WTC11 (cell line): ENCODE measurements around the gene HSF5. TPM values are rescaled to one million over a fixed set of nuclear protein-coding genes. Genes with fewer than 3 reads are reported as not detected.

Experiments
- ATAC-seq: fragments of 200-7000 bp; cut with Tn5 transposase; 2 replicates; pipeline ENCODE4 v1.10.0; 2021; ENCODE audit warnings: mild to moderate bottlenecking, moderate library complexity
- CTCF ChIA-PET: fragments of 300-600 bp; sonication (Branson Sonifier 250); formaldehyde crosslinking; loops from one replicate; lab custom pipeline; 2021; ENCODE audit warnings: antibody characterized with exemption; lab: Charles Lee
- POLR2A ChIA-PET: fragments of 350-600 bp; sonication (Branson Sonifier 250); formaldehyde crosslinking; loops from one replicate; lab custom pipeline; 2021; ENCODE audit warnings: antibody characterized with exemption; lab: Charles Lee
- DNase-seq: peaks from one replicate; pipeline ENCODE4 v3.0.0; 2021; ENCODE audit warnings: low spot score
- H3K27ac Mint-ChIP-seq: 2 replicates; pipeline ENCODE4 v1.8.0; 2021; ENCODE audit warnings: mixed read lengths
- H3K27me3 Mint-ChIP-seq: 2 replicates; pipeline ENCODE4 v1.8.0; 2021; ENCODE audit warnings: low read depth, mild to moderate bottlenecking, moderate library complexity, mixed read lengths
- H3K36me3 Mint-ChIP-seq: 2 replicates; pipeline ENCODE4 v1.8.0; 2021; ENCODE audit warnings: mixed read lengths
- H3K4me1 Mint-ChIP-seq: 2 replicates; pipeline ENCODE4 v1.8.0; 2022; ENCODE audit warnings: mixed read lengths
- H3K4me3 Mint-ChIP-seq: 2 replicates; pipeline ENCODE4 v1.8.0; 2021; ENCODE audit warnings: mild to moderate bottlenecking, moderate library complexity, mixed read lengths
- H3K9me3 Mint-ChIP-seq: 2 replicates; pipeline ENCODE4 v1.8.0; 2021; ENCODE audit warnings: mixed read lengths
- CREM ChIP-seq: sonication (generic); formaldehyde crosslinking; IDR thresholded peaks from 2 replicates; pipeline ENCODE4 v1.8.1; 2022; ENCODE audit warnings: mild to moderate bottlenecking, missing genetic modification reagents, moderate library complexity
- EMX1 ChIP-seq: fragments of 250-450 bp; sonication (Bioruptor Pico); IDR thresholded peaks from 2 replicates; pipeline ENCODE4 v1.8.0; 2021; ENCODE audit warnings: mild to moderate bottlenecking
- FOXK1 ChIP-seq: sonication (generic); formaldehyde crosslinking; IDR thresholded peaks from 2 replicates; pipeline ENCODE4 v1.8.0; 2022; ENCODE audit warnings: mild to moderate bottlenecking, moderate library complexity, missing genetic modification reagents
- GRHL2 ChIP-seq: fragments of 250-450 bp; sonication (Bioruptor Pico); IDR thresholded peaks from 2 replicates; pipeline ENCODE4 v1.8.0; 2022; ENCODE audit warnings: mild to moderate bottlenecking, moderate library complexity; ENCODE audit not compliant: insufficient replicate concordance, severe bottlenecking
- JAZF1 ChIP-seq: fragments of 250-450 bp; sonication (Bioruptor Pico); IDR thresholded peaks from 2 replicates; pipeline ENCODE4 v1.9.0; 2021; ENCODE audit warnings: moderate library complexity, mild to moderate bottlenecking, inconsistent platforms
- JUN ChIP-seq: sonication (generic); formaldehyde crosslinking; IDR thresholded peaks from 2 replicates; pipeline ENCODE4 v1.8.0; 2023; ENCODE audit warnings: mild to moderate bottlenecking, missing genetic modification reagents
- NR1H2 ChIP-seq: sonication (generic); formaldehyde crosslinking; IDR thresholded peaks from 2 replicates; pipeline ENCODE4 v1.9.0; 2021; ENCODE audit warnings: mild to moderate bottlenecking, moderate library complexity, missing genetic modification reagents
- TCF7 ChIP-seq: sonication (generic); formaldehyde crosslinking; IDR thresholded peaks from 2 replicates; pipeline ENCODE4 v1.8.0; 2022; ENCODE audit warnings: mild to moderate bottlenecking, low read depth, missing genetic modification reagents, moderate library complexity
- ZNF219 ChIP-seq: sonication (generic); formaldehyde crosslinking; IDR thresholded peaks from 2 replicates; pipeline ENCODE4 v1.8.0; 2023; ENCODE audit warnings: missing genetic modification reagents, mild to moderate bottlenecking, borderline replicate concordance
- ZNF281 ChIP-seq: sonication (generic); formaldehyde crosslinking; IDR thresholded peaks from 2 replicates; pipeline ENCODE4 v1.8.0; 2023; ENCODE audit warnings: mild to moderate bottlenecking, missing genetic modification reagents
- ZNF317 ChIP-seq: sonication (generic); formaldehyde crosslinking; IDR thresholded peaks from 2 replicates; pipeline ENCODE4 v1.8.1; 2023; ENCODE audit warnings: low read depth, mild to moderate bottlenecking, moderate library complexity, missing genetic modification reagents, borderline replicate concordance
- ZNF671 ChIP-seq: fragments of 250-450 bp; sonication (Bioruptor Pico); IDR thresholded peaks from 2 replicates; pipeline ENCODE4 v1.8.0; 2021; ENCODE audit warnings: mild to moderate bottlenecking
- total RNA-seq: library from RNA; stranded (reverse); gene quantifications from 3 replicates; pipeline ENCODE4 v1.2.3, GENCODE V29; 2021
- TF ChIP-seq, protein P1 (sequence below): sonication (generic); formaldehyde crosslinking; conservative IDR thresholded peaks from 2 replicates; pipeline ENCODE4 v1.8.1; 2023; ENCODE audit warnings: mild to moderate bottlenecking, low read depth, missing genetic modification reagents, moderate library complexity
- TF ChIP-seq, protein P2 (sequence below): sonication (generic); formaldehyde crosslinking; IDR thresholded peaks from 2 replicates; pipeline ENCODE4 v1.8.0; 2022; ENCODE audit warnings: missing genetic modification reagents
- TF ChIP-seq, protein P3 (sequence below): sonication (generic); formaldehyde crosslinking; IDR thresholded peaks from 2 replicates; pipeline ENCODE4 v1.8.1; 2022; ENCODE audit warnings: mild to moderate bottlenecking, missing genetic modification reagents, moderate library complexity, borderline replicate concordance
- TF ChIP-seq, protein P4 (sequence below): sonication (generic); formaldehyde crosslinking; IDR thresholded peaks from 2 replicates; pipeline ENCODE4 v1.8.1; 2023; ENCODE audit warnings: mild to moderate bottlenecking, missing genetic modification reagents
- TF ChIP-seq, protein P5 (sequence below): sonication (generic); formaldehyde crosslinking; IDR thresholded peaks from 2 replicates; pipeline ENCODE4 v1.8.0; 2023; ENCODE audit warnings: missing genetic modification reagents

The HSF5 gene
- total RNA-seq, 1 experiment from 2014 or later: 0.09 TPM

DNA sequence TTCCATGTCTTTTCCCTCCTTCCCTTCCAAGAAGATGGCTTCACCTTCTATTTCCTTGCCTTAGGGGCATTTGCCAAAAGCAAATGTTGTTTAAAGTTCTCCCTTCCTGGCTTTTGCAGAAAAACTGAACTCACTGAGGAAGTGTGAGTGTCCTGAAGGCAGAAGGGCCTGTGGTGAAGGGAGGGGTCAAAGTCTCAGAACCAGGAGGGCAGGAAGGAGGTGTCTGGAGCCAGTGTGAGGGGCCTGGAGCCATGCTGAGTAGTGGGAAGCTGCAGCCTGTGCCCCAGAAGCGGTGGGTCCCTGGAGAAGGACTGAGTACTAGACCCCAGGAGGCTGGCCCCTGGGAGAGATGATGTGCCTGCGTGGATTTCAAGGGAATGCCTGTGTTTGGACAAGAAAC lies 112.4 kb downstream of the HSF5 start (continued):
- TF ChIP-seq, protein P1, sequence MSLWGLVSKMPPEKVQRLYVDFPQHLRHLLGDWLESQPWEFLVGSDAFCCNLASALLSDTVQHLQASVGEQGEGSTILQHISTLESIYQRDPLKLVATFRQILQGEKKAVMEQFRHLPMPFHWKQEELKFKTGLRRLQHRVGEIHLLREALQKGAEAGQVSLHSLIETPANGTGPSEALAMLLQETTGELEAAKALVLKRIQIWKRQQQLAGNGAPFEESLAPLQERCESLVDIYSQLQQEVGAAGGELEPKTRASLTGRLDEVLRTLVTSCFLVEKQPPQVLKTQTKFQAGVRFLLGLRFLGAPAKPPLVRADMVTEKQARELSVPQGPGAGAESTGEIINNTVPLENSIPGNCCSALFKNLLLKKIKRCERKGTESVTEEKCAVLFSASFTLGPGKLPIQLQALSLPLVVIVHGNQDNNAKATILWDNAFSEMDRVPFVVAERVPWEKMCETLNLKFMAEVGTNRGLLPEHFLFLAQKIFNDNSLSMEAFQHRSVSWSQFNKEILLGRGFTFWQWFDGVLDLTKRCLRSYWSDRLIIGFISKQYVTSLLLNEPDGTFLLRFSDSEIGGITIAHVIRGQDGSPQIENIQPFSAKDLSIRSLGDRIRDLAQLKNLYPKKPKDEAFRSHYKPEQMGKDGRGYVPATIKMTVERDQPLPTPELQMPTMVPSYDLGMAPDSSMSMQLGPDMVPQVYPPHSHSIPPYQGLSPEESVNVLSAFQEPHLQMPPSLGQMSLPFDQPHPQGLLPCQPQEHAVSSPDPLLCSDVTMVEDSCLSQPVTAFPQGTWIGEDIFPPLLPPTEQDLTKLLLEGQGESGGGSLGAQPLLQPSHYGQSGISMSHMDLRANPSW (CRISPR knock-in tag): no peak
- TF ChIP-seq, protein P2, sequence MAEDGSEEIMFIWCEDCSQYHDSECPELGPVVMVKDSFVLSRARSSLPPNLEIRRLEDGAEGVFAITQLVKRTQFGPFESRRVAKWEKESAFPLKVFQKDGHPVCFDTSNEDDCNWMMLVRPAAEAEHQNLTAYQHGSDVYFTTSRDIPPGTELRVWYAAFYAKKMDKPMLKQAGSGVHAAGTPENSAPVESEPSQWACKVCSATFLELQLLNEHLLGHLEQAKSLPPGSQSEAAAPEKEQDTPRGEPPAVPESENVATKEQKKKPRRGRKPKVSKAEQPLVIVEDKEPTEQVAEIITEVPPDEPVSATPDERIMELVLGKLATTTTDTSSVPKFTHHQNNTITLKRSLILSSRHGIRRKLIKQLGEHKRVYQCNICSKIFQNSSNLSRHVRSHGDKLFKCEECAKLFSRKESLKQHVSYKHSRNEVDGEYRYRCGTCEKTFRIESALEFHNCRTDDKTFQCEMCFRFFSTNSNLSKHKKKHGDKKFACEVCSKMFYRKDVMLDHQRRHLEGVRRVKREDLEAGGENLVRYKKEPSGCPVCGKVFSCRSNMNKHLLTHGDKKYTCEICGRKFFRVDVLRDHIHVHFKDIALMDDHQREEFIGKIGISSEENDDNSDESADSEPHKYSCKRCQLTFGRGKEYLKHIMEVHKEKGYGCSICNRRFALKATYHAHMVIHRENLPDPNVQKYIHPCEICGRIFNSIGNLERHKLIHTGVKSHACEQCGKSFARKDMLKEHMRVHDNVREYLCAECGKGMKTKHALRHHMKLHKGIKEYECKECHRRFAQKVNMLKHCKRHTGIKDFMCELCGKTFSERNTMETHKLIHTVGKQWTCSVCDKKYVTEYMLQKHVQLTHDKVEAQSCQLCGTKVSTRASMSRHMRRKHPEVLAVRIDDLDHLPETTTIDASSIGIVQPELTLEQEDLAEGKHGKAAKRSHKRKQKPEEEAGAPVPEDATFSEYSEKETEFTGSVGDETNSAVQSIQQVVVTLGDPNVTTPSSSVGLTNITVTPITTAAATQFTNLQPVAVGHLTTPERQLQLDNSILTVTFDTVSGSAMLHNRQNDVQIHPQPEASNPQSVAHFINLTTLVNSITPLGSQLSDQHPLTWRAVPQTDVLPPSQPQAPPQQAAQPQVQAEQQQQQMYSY (CRISPR knock-in tag): no peak
- TF ChIP-seq, protein P3, sequence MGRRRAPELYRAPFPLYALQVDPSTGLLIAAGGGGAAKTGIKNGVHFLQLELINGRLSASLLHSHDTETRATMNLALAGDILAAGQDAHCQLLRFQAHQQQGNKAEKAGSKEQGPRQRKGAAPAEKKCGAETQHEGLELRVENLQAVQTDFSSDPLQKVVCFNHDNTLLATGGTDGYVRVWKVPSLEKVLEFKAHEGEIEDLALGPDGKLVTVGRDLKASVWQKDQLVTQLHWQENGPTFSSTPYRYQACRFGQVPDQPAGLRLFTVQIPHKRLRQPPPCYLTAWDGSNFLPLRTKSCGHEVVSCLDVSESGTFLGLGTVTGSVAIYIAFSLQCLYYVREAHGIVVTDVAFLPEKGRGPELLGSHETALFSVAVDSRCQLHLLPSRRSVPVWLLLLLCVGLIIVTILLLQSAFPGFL (CRISPR knock-in tag): no peak
- TF ChIP-seq ZNF281 (CRISPR knock-in tag): no peak
- no peak for TF ChIP-seq JUN (CRISPR knock-in tag)
- TF ChIP-seq, protein P4, sequence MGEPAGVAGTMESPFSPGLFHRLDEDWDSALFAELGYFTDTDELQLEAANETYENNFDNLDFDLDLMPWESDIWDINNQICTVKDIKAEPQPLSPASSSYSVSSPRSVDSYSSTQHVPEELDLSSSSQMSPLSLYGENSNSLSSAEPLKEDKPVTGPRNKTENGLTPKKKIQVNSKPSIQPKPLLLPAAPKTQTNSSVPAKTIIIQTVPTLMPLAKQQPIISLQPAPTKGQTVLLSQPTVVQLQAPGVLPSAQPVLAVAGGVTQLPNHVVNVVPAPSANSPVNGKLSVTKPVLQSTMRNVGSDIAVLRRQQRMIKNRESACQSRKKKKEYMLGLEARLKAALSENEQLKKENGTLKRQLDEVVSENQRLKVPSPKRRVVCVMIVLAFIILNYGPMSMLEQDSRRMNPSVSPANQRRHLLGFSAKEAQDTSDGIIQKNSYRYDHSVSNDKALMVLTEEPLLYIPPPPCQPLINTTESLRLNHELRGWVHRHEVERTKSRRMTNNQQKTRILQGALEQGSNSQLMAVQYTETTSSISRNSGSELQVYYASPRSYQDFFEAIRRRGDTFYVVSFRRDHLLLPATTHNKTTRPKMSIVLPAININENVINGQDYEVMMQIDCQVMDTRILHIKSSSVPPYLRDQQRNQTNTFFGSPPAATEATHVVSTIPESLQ: no peak

- Mint-ChIP-seq H3K27me3 (no peaks in the 10 kb centered on the region), H3K27ac (0 out of 2 replicates have a peak overlapping the region, but pooled peaks have one; percentile 7), H3K4me3 (no peak overlapping the region), H3K4me1 (peaks cover 39% of the 10 kb centered on the region), H3K9me3 (no peaks in the 10 kb centered on the region), H3K36me3 (no peaks in the 10 kb centered on the region)
- no peak for DNase-seq
- ATAC-seq: no peak
- ChIA-PET POLR2A (no interaction called here), CTCF (no interaction called here)
- no peak for TF ChIP-seq CREM (CRISPR knock-in tag)
- TF ChIP-seq ZNF219 (CRISPR knock-in tag): no peak
- no peak for TF ChIP-seq ZNF317
- no peak for TF ChIP-seq JAZF1 (CRISPR knock-in tag)
- no peak for TF ChIP-seq FOXK1 (CRISPR knock-in tag)
- TF ChIP-seq, protein P5, sequence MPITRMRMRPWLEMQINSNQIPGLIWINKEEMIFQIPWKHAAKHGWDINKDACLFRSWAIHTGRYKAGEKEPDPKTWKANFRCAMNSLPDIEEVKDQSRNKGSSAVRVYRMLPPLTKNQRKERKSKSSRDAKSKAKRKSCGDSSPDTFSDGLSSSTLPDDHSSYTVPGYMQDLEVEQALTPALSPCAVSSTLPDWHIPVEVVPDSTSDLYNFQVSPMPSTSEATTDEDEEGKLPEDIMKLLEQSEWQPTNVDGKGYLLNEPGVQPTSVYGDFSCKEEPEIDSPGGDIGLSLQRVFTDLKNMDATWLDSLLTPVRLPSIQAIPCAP (CRISPR knock-in tag): no peak
- no peak for TF ChIP-seq TCF7 (CRISPR knock-in tag)
- TF ChIP-seq, protein P2 (CRISPR knock-in tag): no peak
- no peak for TF ChIP-seq NR1H2 (CRISPR knock-in tag)
- no peak for TF ChIP-seq GRHL2 (CRISPR knock-in tag)
- TF ChIP-seq, protein P3 (CRISPR knock-in tag): no peak
- TF ChIP-seq ZNF671 (CRISPR knock-in tag): no peak
- TF ChIP-seq EMX1 (CRISPR knock-in tag): no peak
Observed at GRCh38 chr17:58375256-58375655, 113.0 kb downstream of the HSF5 start.
